ENCODE results near the gene SLC25A42.

SLC25A42 gene

DNA sequence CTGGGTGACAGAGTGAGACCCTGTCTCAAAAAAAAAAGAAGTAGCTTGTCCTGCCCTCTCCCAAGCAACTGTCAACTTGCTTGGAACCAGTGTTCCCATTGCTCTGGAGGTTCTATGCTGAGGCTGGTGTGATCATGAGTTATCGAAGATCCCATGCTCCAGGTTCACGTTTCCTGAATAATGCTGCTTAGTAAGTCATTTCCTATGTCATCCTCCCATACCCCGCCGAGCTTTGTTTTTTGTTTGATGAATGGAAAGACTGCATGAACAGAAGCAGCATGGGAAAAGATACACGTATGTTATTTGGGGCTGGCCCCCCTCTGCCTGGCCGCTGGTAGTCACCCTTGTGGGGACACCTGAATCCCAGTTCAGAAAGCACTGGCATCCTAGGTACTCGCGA lies 11.3 kb downstream of the SLC25A42 start:
- no peak overlapping the region for H3K9ac ChIP-seq (ENCODE audit: low read depth, low read length)
- no peaks in the 10 kb centered on the region for H3K4me1 ChIP-seq (ENCODE audit: control insufficient read depth, insufficient read depth, low read length)
- H3K27me3 ChIP-seq (ENCODE audit: control insufficient read depth, insufficient read depth, low read length), result peaks cover 10% of the 10 kb centered on the region
- H3K9me3 ChIP-seq (ENCODE audit: control insufficient read depth, insufficient read depth, low read length), result no peaks in the 10 kb centered on the region
- no peak overlapping the region for H3K27ac ChIP-seq (ENCODE audit: low read depth, low read length)
- H3K4me3 ChIP-seq (ENCODE audit: low read depth, low read length), result no peak overlapping the region
- no peaks in the 10 kb centered on the region for H3K36me3 ChIP-seq (ENCODE audit: control insufficient read depth, insufficient read depth, low read length)

- H3K36me3 ChIP-seq (ENCODE audit: control insufficient read depth, insufficient read depth, low read length), result no peaks in the 10 kb centered on the region
- peaks cover 10% of the 10 kb centered on the region for H3K27me3 ChIP-seq (ENCODE audit: control insufficient read depth, insufficient read depth, low read length)
Observed at GRCh38 chr19:19076476-19076875, 12.7 kb downstream of the SLC25A42 start.

DNA sequence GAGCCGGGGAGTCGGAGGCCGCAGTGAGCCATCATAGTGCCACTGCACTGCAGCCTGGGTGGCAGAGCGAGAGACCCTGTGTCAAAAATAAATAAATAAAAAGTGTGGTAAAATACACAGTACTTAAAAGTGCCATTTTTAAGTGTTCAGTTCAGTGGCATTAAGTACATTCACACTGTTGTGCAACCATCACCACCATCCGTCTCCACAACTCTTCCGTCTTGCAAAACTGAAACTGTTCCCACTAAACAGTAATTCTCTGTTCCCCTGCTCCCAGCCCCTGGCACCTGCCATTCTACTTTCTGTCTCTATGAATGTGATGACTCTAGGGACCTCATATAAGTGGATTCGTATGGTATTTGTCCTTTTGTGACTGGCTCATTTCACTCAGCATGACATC lies 13.3 kb downstream of the SLC25A42 start:
- H3K9ac ChIP-seq (ENCODE audit: low read depth, low read length), result no peak overlapping the region

More at GRCh38 chr19:19076476-19076875, 12.7 kb downstream of the SLC25A42 start:
- no peak overlapping the region for H3K9ac ChIP-seq (ENCODE audit: low read depth, low read length)
- H3K4me3 ChIP-seq (ENCODE audit: low read depth, low read length), result no peak overlapping the region
- H3K27ac ChIP-seq (ENCODE audit: low read depth, low read length), result no peak overlapping the region
- H3K4me1 ChIP-seq (ENCODE audit: control insufficient read depth, insufficient read depth, low read length), result no peaks in the 10 kb centered on the region
- H3K9me3 ChIP-seq (ENCODE audit: control insufficient read depth, insufficient read depth, low read length), result no peaks in the 10 kb centered on the region

DNA sequence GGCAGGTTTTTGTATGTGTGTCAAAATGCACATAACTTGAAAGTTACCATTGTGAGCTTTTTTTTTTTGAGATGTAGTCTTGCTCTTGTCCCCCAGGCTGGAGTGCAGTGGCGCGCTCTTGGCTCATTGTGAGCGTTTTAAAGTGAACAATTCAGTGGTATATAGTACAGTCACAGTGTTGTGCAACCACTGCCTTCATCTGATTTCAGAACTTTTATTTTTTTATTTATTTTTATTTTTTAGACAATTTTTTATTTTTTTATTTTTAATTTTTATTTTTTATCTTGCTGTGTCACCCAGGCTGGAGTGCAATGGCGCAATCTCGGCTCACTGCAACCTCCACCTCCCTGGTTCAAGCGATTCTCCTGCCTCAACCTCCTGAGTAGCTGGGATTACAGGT lies 15.0 kb downstream of the SLC25A42 start:
- Histone ChIP-seq H3K27ac (ENCODE audit: low read depth, low read length) (no peak overlapping the region), H3K36me3 (ENCODE audit: control insufficient read depth, insufficient read depth, low read length) (no peaks in the 10 kb centered on the region), H3K9ac (ENCODE audit: low read depth, low read length) (no peak overlapping the region), H3K4me3 (ENCODE audit: low read depth, low read length) (no peak overlapping the region), H3K4me1 (ENCODE audit: control insufficient read depth, insufficient read depth, low read length) (no peaks in the 10 kb centered on the region), H3K27me3 (ENCODE audit: control insufficient read depth, insufficient read depth, low read length) (peaks cover 10% of the 10 kb centered on the region), H3K9me3 (ENCODE audit: control insufficient read depth, insufficient read depth, low read length) (no peaks in the 10 kb centered on the region)

More for the DNA sequence above, 13.3 kb downstream of the SLC25A42 start:
- Histone ChIP-seq H3K4me1 (ENCODE audit: control insufficient read depth, insufficient read depth, low read length) (no peaks in the 10 kb centered on the region), H3K27me3 (ENCODE audit: control insufficient read depth, insufficient read depth, low read length) (peaks cover 10% of the 10 kb centered on the region), H3K27ac (ENCODE audit: low read depth, low read length) (no peak overlapping the region), H3K36me3 (ENCODE audit: control insufficient read depth, insufficient read depth, low read length) (no peaks in the 10 kb centered on the region), H3K9me3 (ENCODE audit: control insufficient read depth, insufficient read depth, low read length) (no peaks in the 10 kb centered on the region), H3K4me3 (ENCODE audit: low read depth, low read length) (no peak overlapping the region)

DNA sequence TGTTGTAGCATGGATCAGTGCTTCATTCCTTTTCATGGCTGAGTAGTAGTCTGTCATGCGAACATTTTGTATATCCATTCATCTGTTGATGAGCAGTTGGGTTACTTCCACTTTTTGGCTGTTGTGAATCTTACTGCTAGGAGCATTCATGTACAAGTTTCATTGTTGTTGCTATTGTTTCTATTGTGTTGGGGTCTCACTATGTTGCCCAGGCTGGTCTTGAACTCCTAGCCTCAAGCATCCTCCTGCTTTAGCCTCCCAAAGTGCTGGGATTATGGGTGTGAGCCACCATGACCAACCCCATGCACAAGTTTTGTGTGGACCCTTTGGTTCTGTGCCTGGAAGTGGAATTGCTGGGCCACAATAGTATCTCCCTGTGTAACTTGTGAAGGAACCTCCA lies 15.8 kb downstream of the SLC25A42 start:
- H3K4me1 ChIP-seq (ENCODE audit: control insufficient read depth, insufficient read depth, low read length), result no peaks in the 10 kb centered on the region

DNA sequence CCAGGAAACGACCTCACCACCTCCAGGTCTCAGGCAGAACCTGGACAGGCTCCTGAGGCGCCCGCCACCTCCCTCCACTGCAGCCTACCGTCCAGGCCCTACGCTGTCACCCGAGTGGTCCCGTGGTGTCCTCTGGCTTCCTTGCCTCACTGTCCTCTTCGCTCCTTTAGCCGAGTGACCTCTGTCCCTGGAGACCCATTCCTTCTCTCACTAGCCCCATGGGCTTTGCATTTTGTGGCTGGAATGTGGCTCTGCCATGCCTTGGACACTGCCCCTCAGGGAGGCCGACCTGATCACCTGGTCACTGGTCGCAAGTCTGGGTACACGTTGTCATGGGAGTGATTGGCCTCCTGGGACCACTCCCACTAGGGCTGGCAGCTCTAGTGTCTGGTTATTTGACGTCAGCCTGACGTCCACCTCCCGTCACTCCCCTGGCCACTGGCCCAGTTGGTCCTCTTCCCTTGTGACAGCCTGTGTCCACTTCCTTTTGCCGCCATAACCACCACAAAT lies 17.9 kb downstream of the SLC25A42 start:
- Histone ChIP-seq H3K27me3 (ENCODE audit: control insufficient read depth, insufficient read depth, low read length) (no peaks in the 10 kb centered on the region; the same call in none of the 2 replicates), H3K36me3 (ENCODE audit: control insufficient read depth, insufficient read depth, low read length) (no peaks in the 10 kb centered on the region), H3K9ac (ENCODE audit: low read depth, low read length) (no peak overlapping the region), H3K27ac (ENCODE audit: low read depth, low read length) (no peak overlapping the region), H3K4me1 (ENCODE audit: control insufficient read depth, insufficient read depth, low read length) (no peaks in the 10 kb centered on the region), H3K4me3 (ENCODE audit: low read depth, low read length) (no peak overlapping the region), H3K9me3 (ENCODE audit: control insufficient read depth, insufficient read depth, low read length) (no peaks in the 10 kb centered on the region)

More for the DNA sequence above, 15.8 kb downstream of the SLC25A42 start:
- Histone ChIP-seq H3K4me3 (ENCODE audit: low read depth, low read length) (no peak overlapping the region), H3K9ac (ENCODE audit: low read depth, low read length) (no peak overlapping the region), H3K27ac (ENCODE audit: low read depth, low read length) (no peak overlapping the region), H3K27me3 (ENCODE audit: control insufficient read depth, insufficient read depth, low read length) (peaks cover 10% of the 10 kb centered on the region), H3K9me3 (ENCODE audit: control insufficient read depth, insufficient read depth, low read length) (no peaks in the 10 kb centered on the region), H3K36me3 (ENCODE audit: control insufficient read depth, insufficient read depth, low read length) (no peaks in the 10 kb centered on the region)

DNA sequence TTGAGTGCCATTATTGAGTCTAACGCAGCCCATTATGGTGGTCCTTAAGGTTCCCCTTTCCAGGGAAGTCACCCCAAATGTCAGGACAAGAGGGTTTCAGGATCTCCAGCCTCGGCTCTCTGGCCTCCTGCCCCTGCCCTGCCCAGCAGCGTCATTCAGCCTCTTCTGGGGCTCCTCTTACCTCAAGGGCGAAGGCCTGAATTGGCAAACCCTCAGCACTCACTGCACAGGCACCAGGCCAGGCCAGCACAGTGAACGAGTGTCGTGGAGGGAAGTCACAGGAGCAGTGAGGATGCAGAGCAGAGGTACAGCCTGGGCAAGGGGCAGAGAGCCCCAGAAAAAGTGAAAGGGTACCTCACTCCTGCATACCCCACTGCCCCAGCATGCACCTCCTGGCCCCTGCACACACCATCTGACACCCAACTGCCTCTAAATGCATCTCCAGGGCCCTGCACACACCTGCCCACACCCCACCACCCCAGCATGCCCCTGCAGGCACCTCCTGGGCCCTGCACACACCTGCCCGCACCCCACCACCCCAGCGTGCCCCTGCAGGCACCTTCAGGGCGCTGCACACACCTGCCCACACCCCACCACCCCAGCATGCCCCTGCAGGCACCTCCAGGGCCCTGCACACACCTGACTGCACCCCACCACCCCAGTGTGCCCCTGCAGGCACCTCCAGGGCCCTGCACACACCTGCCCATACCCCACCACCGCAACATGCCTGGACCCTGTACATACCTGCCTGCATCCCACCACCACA lies 19.8 kb downstream of the SLC25A42 start:
- Histone ChIP-seq H3K4me1 (ENCODE audit: control insufficient read depth, insufficient read depth, low read length) (no peaks in the 10 kb centered on the region), H3K36me3 (ENCODE audit: control insufficient read depth, insufficient read depth, low read length) (no peaks in the 10 kb centered on the region), H3K27ac (ENCODE audit: low read depth, low read length) (no peak overlapping the region), H3K9me3 (ENCODE audit: control insufficient read depth, insufficient read depth, low read length) (no peaks in the 10 kb centered on the region), H3K27me3 (ENCODE audit: control insufficient read depth, insufficient read depth, low read length) (no peaks in the 10 kb centered on the region), H3K4me3 (ENCODE audit: low read depth, low read length) (no peak overlapping the region), H3K9ac (ENCODE audit: low read depth, low read length) (no peak overlapping the region)

- Histone ChIP-seq H3K4me3 (ENCODE audit: low read depth, low read length) (no peak overlapping the region), H3K27me3 (ENCODE audit: control insufficient read depth, insufficient read depth, low read length) (no peaks in the 10 kb centered on the region), H3K36me3 (ENCODE audit: control insufficient read depth, insufficient read depth, low read length) (no peaks in the 10 kb centered on the region), H3K4me1 (ENCODE audit: control insufficient read depth, insufficient read depth, low read length) (peaks cover 15% of the 10 kb centered on the region), H3K27ac (ENCODE audit: low read depth, low read length) (no peak overlapping the region), H3K9me3 (ENCODE audit: control insufficient read depth, insufficient read depth, low read length) (no peaks in the 10 kb centered on the region), H3K9ac (ENCODE audit: low read depth, low read length) (no peak overlapping the region)
Observed at GRCh38 chr19:19087676-19088075, 23.9 kb downstream of the SLC25A42 start.

GRCh38 chr19:19094513-19094912 lies 30.7 kb downstream of the SLC25A42 start:
- Histone ChIP-seq H3K9me3 (ENCODE audit: control insufficient read depth, insufficient read depth, low read length) (no peaks in the 10 kb centered on the region), H3K4me1 (ENCODE audit: control insufficient read depth, insufficient read depth, low read length) (peaks cover 15% of the 10 kb centered on the region), H3K36me3 (ENCODE audit: control insufficient read depth, insufficient read depth, low read length) (no peaks in the 10 kb centered on the region), H3K4me3 (ENCODE audit: low read depth, low read length) (no peak overlapping the region), H3K9ac (ENCODE audit: low read depth, low read length) (no peak overlapping the region), H3K27me3 (ENCODE audit: control insufficient read depth, insufficient read depth, low read length) (no peaks in the 10 kb centered on the region), H3K27ac (ENCODE audit: low read depth, low read length) (no peak overlapping the region)

DNA sequence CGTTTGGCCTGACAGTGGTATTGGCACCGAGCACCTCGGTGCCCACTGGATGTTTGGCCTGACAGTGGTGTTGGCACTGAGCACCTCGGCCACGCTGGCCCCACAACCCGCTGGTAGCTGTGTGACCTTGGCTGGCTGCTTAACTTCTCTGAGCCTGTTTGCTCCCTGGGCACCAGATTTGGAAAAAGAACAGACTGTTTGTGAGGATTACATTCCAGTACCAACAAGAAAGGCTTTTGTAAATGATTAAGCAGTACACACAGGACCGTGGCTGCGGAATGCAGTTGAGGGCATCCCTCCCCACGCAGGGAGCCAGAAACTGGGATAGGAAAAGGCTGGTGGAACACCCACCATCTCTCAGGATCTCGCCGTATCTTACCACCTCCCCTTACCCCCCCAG lies 31.9 kb downstream of the SLC25A42 start:
- H3K36me3 ChIP-seq (ENCODE audit: control insufficient read depth, insufficient read depth, low read length), result no peaks in the 10 kb centered on the region
- peaks cover 3% of the 10 kb centered on the region for H3K4me1 ChIP-seq (ENCODE audit: control insufficient read depth, insufficient read depth, low read length)
- no peaks in the 10 kb centered on the region for H3K27me3 ChIP-seq (ENCODE audit: control insufficient read depth, insufficient read depth, low read length)
- no peak overlapping the region for H3K27ac ChIP-seq (ENCODE audit: low read depth, low read length)
- H3K4me3 ChIP-seq (ENCODE audit: low read depth, low read length), result no peak overlapping the region
- H3K9ac ChIP-seq (ENCODE audit: low read depth, low read length), result no peak overlapping the region
- no peaks in the 10 kb centered on the region for H3K9me3 ChIP-seq (ENCODE audit: control insufficient read depth, insufficient read depth, low read length)

Data from HUES48 (cell line).